HG02588 (cell line): ENCODE data around the gene UVRAG.
"Not testable (repeated sequence)": the region's sequence is repeated elsewhere in the genome, so short reads cannot be mapped to it uniquely, and the experiment has no call there.

Experiments used
- ATAC-seq: cut with Tn5 transposase; IDR thresholded peaks from one replicate; pipeline ENCODE4 v1.9.1; 2021; ENCODE audit warnings: mild to moderate bottlenecking, moderate library complexity; ENCODE audit not compliant: unreplicated experiment

Gene UVRAG

GRCh38 chr11:75946531-75947530 lies 131.8 kb downstream of the UVRAG start:
- no peak for ATAC-seq

- no peak for ATAC-seq
Measured at GRCh38 chr11:75949023-75949672, 134.1 kb downstream of the UVRAG start.

- ATAC-seq, result no peak
Measured at GRCh38 chr11:75950141-75950540, 135.1 kb downstream of the UVRAG start.

GRCh38 chr11:75954039-75954438 lies 139.0 kb downstream of the UVRAG start:
- no peak for ATAC-seq

GRCh38 chr11:75955443-75955842 lies 140.4 kb downstream of the UVRAG start:
- no peak for ATAC-seq

GRCh38 chr11:75959540-75959939 lies 144.5 kb downstream of the UVRAG start:
- ATAC-seq, result no peak

- no peak for ATAC-seq
Measured at GRCh38 chr11:75964071-75964470, 149.1 kb downstream of the UVRAG start.

GRCh38 chr11:75966537-75967287 lies 151.7 kb downstream of the UVRAG start:
- ATAC-seq, result no peak

- ATAC-seq, result no peak
Measured at GRCh38 chr11:75968021-75968625, 153.1 kb downstream of the UVRAG start.

GRCh38 chr11:75969626-75970308 lies 154.8 kb downstream of the UVRAG start:
- no peak for ATAC-seq

GRCh38 chr11:75973710-75974109 lies 158.7 kb downstream of the UVRAG start:
- ATAC-seq, result not testable (repeated sequence)

GRCh38 chr11:75979075-75979474 lies 164.1 kb downstream of the UVRAG start:
- ATAC-seq, result not testable (repeated sequence)

- ATAC-seq, result not testable (repeated sequence)
Measured at GRCh38 chr11:75979479-75980027, 164.5 kb downstream of the UVRAG start.

GRCh38 chr11:75980031-75980430 lies 165.0 kb downstream of the UVRAG start:
- no peak for ATAC-seq

GRCh38 chr11:75981546-75981945 lies 166.5 kb downstream of the UVRAG start:
- ATAC-seq, result no peak

- ATAC-seq, result no peak
Measured at GRCh38 chr11:75982309-75982708, 167.3 kb downstream of the UVRAG start.

- no peak for ATAC-seq
Measured at GRCh38 chr11:75986966-75987365, 172.0 kb downstream of the UVRAG start.

GRCh38 chr11:75993126-75993525 lies 178.1 kb downstream of the UVRAG start:
- no peak for ATAC-seq

GRCh38 chr11:75994616-75995015 lies 179.6 kb downstream of the UVRAG start:
- no peak for ATAC-seq
